Measurements from ENCODE around the gene SLC25A22.

- TF ChIP-seq CTCF (IDR thresholded peaks at IDR 0.05), result peak in 1 of 3 donors; percentile 40
- TF ChIP-seq EP300 (IDR thresholded peaks at IDR 0.05), result no peak
Measured at GRCh38 chr11:777288-778255, 20.5 kb downstream of the SLC25A22 start, which contains the start of gene GATD1.
